Cerebellar cortex (tissue), 1 donor: ENCODE results near the gene C19orf85.
"Not testable (repeated sequence)": the region's sequence is repeated elsewhere in the genome, so short reads cannot be mapped to it uniquely, and the experiment has no call there.

Source experiments
- DNase-seq: peaks from one replicate; pipeline ENCODE4 v3.0.0-alpha.2; 2015; ENCODE audit warnings: low spot score

Gene C19orf85

DNA sequence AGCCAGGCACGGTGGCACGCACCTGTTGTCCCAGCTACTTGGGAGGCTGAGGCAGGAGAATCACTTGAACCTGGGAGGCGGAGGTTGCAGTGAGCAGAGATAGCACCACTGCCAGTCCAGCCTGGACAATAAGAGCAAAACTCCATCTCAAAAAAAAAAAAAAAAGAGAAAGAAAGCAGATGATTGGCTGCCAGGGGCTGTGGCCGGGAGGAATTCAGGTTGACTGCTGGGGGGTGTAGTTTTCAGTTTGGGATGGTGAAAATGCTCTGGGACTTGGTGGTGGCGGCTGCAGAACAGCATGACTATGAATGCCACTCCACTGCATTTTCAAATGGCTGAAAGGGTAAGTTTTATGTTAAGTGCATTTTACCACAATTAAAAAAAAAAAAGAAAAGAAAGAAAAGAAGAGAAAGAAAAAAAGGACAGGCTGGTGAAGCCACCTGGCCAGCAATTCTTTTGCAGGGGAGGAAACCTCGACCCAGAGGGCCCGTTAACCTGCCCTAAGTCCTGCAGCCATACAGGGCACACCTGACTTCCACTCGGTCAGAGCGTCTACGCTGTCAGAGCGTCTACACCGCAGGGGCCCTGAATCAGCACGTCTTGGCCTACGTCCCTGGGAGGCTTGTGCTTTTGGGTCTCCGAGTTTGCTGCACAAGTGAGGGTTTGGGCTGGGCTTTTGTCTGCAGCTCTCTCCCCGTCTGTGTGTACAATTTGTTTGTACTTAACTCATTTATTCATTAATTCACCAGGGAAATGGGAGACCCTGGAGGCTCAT, 6.7 kb downstream of the C19orf85 start:
- no peak for DNase-seq

- no peak for DNase-seq
Measured at GRCh38 chr19:55456347-55456746, 8.2 kb downstream of the C19orf85 start.

- DNase-seq, result no peak
Measured at GRCh38 chr19:55455576-55456235, 8.8 kb downstream of the C19orf85 start.

GRCh38 chr19:55454787-55455243, 9.7 kb downstream of the C19orf85 start:
- DNase-seq, result peak; percentile 62

- DNase-seq, result no peak
Measured at GRCh38 chr19:55453511-55454260, 10.9 kb downstream of the C19orf85 start.

DNA sequence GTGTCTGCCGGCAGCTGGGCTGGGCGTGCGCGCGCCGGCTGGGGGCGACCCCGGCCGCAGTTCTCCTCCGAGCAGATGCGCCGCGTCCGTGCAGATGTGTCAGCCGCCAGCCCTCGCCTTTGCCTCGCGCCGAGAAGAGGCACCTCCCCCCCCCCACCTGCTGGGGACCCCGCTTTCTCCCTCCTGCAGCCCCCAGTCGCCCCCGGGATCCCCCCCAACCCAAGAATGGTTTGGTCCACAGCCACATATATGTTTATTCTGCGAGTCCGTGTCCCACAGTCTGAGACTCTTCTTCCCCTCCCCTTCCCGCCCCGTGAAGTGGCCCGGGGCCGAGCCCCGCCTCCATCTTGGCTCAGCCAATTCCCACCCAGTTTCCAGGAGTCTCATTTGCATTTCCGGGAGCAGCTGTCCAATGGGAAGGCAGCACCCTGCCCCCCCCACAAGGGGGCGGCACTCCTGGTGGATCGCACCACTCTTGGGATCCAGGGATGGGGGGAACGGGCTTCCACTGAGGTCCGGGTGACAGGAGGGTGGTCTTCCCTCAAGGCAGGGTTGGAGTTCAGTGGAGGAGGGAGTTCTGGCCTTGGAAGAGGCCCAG, 11.7 kb downstream of the C19orf85 start:
- peak; percentile 96 for DNase-seq

DNA sequence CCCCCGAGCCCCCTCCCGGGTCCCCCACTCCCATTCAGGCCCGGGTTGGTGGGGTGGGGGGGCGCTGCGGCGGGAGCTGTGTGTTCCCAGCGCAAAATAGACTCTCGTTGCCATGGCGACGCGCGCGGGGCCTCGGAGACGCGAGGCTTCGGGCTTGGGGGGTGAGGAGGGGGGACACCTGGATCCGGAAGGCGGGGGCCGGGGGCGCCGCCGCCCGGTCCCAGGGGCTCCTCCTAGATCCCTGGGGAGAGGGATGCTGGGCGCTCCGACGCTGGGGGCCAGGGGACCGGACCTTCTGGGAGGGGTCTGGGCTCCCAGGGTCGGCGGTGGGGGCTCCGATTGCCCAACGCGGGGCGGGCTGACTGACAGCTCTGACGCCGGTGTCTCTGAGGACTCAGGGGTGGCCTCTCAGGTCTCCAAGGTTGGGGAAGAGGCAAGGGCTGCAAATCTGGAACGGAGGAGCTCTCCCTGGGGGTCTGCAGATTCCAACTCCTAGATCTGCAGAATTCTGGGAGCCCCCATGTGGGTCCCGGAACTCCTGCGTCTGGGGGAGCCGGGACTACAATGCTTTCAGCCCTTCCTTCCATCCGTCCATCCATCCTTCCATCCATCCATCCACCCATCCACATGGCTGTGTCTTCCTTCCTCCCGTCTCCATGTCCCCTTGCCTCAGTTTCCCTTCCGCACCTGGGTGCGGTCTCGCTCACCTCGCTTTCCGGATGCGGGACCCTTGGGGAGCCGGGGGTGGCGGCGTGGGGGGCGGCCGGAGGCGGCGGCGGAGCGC, 12.4 kb downstream of the C19orf85 start:
- peak; percentile 62 for DNase-seq

- no peak for DNase-seq
Measured at GRCh38 chr19:55451163-55451964, 13.2 kb downstream of the C19orf85 start.

DNA sequence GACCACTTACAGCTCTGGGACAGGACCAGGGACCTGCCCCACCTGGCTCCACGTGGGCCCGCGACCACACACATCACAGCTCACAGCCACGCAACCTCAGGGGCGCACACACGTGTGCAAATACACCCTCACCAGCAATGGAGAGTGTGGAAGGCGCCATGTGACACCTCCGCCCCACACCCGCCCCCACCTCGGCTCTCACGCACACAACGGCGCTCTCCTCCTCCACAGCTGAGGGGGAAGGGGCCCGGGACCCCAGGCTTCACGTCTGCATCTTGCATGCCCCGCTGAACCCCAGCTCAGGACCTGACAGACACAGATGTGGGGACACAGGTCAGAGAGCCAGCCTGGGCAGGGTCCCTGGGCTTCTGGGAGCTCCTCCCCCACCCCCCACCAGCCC, 15.1 kb downstream of the C19orf85 start:
- no peak for DNase-seq

DNA sequence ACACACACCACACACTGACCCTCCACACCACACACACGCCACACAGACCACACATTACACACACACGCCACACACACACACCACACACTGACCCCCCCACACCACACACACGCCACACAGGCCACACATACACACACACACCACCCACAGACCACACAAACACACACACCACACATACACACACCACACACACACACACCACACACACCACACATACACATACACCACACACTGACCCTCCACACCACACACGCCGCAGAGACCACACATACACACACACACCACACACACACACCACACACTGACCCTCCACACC, 16.4 kb downstream of the C19orf85 start:
- DNase-seq, result not testable (repeated sequence)

DNA sequence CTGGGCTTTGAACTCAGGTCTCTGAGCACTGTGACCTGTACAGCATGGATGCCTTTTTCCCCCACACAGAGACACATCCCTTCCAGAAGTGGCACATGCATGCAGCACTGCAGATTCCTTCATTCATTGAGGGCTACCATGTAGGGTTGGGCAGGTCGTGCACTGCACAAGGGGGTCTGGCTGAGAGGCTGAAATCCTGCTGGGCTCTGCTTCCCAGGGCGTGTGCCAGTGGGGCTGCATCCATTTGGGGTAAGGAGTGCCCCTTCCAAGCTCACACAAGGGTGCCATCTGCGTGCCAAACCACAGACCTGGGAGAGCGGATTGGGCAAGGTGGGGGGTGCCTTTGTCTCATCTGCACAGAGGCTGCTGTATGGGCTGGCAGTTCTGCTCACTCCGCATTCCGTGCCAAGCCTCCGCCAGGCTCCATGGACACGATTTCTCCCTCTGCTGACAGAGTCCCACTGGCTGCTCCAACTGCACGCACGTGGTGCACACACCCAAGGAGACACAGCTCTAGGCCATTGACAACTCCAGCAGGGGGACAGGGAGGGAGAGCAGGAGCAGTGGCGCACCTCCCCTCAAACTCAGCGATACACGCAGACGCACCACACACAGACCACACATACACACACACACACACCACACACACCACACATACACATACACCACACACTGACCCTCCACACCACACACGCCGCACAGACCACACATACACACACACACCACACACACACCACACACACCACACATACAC, 17.0 kb downstream of the C19orf85 start:
- DNase-seq, result peak; percentile 76

DNA sequence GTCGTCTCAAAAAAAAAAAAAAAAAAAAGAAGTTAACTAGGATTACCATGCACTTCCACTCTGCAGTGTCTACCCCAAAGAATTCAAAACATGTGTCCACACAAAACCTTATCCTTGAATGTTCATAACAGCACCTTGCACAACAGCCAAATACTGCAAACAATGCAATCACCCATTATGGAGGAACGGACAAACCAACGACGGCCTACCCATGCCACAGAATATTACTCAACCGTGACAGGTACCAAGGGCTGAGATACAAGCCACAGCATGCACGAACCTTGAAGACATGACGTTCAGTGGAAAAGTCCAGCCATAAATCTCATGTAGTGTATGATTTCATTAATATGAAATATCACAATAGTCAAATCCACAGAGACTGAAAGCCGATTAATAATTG, 18.5 kb downstream of the C19orf85 start:
- no peak for DNase-seq

DNA sequence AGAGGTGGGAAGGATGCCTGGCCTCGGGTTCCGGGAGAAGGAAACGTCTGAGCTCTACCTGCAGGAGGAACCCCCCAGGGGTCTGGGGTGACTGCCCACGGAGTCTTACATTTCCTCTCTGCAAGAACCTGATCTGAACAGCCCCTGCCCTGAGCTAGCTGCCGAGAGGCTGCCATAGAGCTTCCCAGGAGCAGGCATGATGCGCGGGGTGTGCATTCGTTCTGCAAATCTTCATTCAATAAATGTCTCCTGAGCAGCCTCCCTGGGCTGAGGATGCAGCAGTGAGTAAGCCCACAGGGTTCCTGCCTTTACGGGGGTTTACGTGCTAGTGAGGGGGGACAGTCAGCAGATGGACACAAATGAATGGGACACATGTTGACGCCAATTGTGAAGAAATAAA, 19.9 kb downstream of the C19orf85 start:
- no peak for DNase-seq

DNA sequence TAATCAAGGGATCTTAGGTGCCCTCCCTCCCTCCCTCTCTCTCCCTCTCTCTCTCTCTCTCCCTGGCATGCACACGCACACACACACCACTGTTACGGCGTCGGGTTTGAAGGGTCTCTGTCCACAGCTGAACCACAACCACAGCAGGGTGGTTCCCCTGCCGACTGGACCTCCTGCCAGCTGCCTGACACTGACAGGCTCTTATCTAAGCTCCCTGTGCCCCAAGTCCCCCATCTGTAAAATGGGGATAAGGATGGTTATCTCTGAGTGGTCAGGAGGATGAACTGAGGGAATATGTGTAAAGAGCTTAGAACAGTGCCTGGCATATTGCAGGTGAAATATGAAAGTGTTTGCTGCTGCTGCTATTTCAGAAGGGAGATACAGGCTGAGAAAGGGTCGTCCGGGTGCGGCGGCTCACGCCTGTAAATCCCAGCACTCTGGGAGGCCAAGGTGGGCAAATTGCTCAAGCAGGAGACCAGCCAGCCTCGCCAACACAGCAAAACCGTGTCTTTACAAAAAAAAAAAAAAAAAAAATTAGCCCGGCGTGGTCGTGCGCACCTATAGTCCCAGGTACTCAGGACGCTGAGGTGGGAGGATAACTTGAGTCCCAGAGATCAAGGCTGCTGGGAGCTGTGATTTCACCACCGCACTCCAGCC, 20.6 kb downstream of the C19orf85 start:
- DNase-seq, result no peak

GRCh38 chr19:55443045-55443823, 21.3 kb downstream of the C19orf85 start, which contains the start of gene SHISA7:
Gene SHISA7, minus strand, starts transcription at chr19:55443300. Its CDS starts 437 bp downstream, at chr19:55442863.
- DNase-seq, result peak; percentile 64

- no peak for DNase-seq
Measured at GRCh38 chr19:55442372-55442961, 22.1 kb downstream of the C19orf85 start.

DNA sequence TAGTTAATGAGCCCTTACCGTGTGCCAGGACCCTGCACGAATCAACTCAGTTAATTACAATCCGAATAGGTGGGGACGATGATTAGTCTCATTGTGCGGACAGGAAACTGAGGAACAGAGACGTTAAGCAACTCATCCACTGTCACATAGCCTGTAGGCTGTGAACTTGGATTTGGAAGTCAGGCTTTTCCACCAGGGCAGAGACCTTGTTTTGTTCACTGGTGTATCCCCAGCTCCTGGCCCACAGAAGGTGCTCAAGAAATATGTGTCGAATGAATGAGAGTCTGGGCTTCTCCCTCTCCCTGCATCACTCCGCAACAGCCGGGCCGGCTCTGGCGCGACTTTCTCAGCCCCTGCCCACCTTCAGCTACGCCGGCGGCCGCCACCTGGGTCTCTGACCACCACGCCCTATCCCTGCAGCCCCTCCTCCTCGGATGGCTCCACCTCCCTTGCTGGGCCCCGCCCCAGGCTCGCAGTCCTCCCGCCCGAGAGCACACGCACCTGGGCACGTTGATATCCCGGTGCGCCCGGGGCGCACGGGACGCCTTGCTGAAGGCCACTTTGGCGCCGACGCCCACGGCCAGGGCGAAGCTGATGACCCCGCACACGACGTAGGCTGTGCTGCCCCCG, 22.7 kb downstream of the C19orf85 start:
- peak; percentile 52 for DNase-seq

GRCh38 chr19:55441319-55441691, 23.2 kb downstream of the C19orf85 start:
- no peak for DNase-seq
